MM.1S (cell line): Measurements from ENCODE around the gene SLC35E4.
"Not testable (repeated sequence)": the region's sequence is repeated elsewhere in the genome, so short reads cannot be mapped to it uniquely, and the experiment has no call there.

ENCODE experiments used
- DNase-seq: peaks from one replicate; pipeline ENCODE4 v3.0.0-alpha.2; 2015
- H2AFZ ChIP-seq: fragments of 300-600 bp; sonication (generic); 2 replicates; pipeline ENCODE4 v1.6.0; 2016; ENCODE audit warnings: antibody characterized with exemption, low read length
- H3F3A ChIP-seq: fragments of 300-600 bp; sonication (generic); 2 replicates; pipeline ENCODE4 v1.6.1; 2016; ENCODE audit warnings: mild to moderate bottlenecking, antibody characterized with exemption, low read length, moderate library complexity, mixed read lengths; ENCODE audit not compliant: insufficient read depth
- H3K27ac ChIP-seq: fragments of 300-600 bp; sonication (generic); 2 replicates; pipeline ENCODE4 v1.5.1; 2016; ENCODE audit warnings: mild to moderate bottlenecking, low read length
- H3K27me3 ChIP-seq: fragments of 300-600 bp; sonication (generic); replicated peaks from 2 replicates; pipeline ENCODE4 v1.6.0; 2016; ENCODE audit warnings: low read length; ENCODE audit not compliant: insufficient read depth
- H3K36me3 ChIP-seq: fragments of 300-600 bp; sonication (generic); replicated peaks from 2 replicates; pipeline ENCODE4 v1.6.1; 2016; ENCODE audit warnings: mild to moderate bottlenecking, low read length, mixed read lengths; ENCODE audit not compliant: insufficient read depth
- H3K4me1 ChIP-seq: fragments of 300-600 bp; sonication (generic); 2 replicates; pipeline ENCODE4 v1.6.1; 2016; ENCODE audit warnings: low read length, mixed read lengths
- H3K4me2 ChIP-seq: fragments of 300-600 bp; sonication (generic); 2 replicates; pipeline ENCODE4 v1.6.0; 2016; ENCODE audit warnings: low read depth, low read length
- H3K4me3 ChIP-seq: fragments of 300-600 bp; sonication (generic); 2 replicates; pipeline ENCODE4 v1.5.1; 2016; ENCODE audit warnings: low read length, mixed read lengths
- H3K79me2 ChIP-seq: fragments of 300-600 bp; sonication (generic); 2 replicates; pipeline ENCODE4 v1.6.1; 2016; ENCODE audit warnings: mixed run types, low read length, mixed read lengths
- H3K9ac ChIP-seq: fragments of 300-600 bp; sonication (generic); 2 replicates; pipeline ENCODE4 v1.6.1; 2016; ENCODE audit warnings: low read length, mixed read lengths
- H3K9me2 ChIP-seq: fragments of 300-600 bp; sonication (generic); replicated peaks from 2 replicates; pipeline ENCODE4 v1.6.1; 2016; ENCODE audit warnings: mild to moderate bottlenecking, low read length, mixed read lengths; ENCODE audit not compliant: insufficient read depth
- H3K9me3 ChIP-seq: fragments of 300-600 bp; sonication (generic); replicated peaks from 2 replicates; pipeline ENCODE4 v1.6.1; 2016; ENCODE audit warnings: mild to moderate bottlenecking, low read length, mixed read lengths; ENCODE audit not compliant: insufficient read depth
- H4K20me1 ChIP-seq: fragments of 300-600 bp; sonication (generic); 2 replicates; pipeline ENCODE4 v1.6.1; 2016; ENCODE audit warnings: mild to moderate bottlenecking, low read length, moderate library complexity, mixed read lengths; ENCODE audit not compliant: insufficient read depth
- EZH2 ChIP-seq: fragments of 300-600 bp; sonication (generic); optimal IDR thresholded peaks from 2 replicates; pipeline ENCODE3; 2017; ENCODE audit warnings: low read depth, mild to moderate bottlenecking, antibody characterized with exemption, low read length, mixed read lengths
- EZH2phosphoT487 ChIP-seq: fragments of 300-600 bp; sonication (generic); IDR thresholded peaks from 2 replicates; pipeline ENCODE4 v1.6.1; 2018; ENCODE audit warnings: antibody characterized with exemption, low read length
- TF ChIP-seq, protein P1 (sequence below): fragments of 300-600 bp; sonication (generic); IDR thresholded peaks from 2 replicates; pipeline ENCODE4 v1.5.1; 2016; ENCODE audit warnings: antibody characterized with exemption, low read length, mixed read lengths

SLC35E4 gene

GRCh38 chr22:30614879-30615278, 20.7 kb upstream of the SLC35E4 start:
- no peaks in the 10 kb centered on the region for H3K9me3 ChIP-seq
- no peak overlapping the region for H3K4me3 ChIP-seq
- no peaks in the 10 kb centered on the region for H3K27me3 ChIP-seq
- H3F3A ChIP-seq, result peaks cover 2% of the 10 kb centered on the region; the same call in 1 of the 2 replicates
- peaks cover 6% of the 10 kb centered on the region for H3K4me1 ChIP-seq
- no peak overlapping the region for H2AFZ ChIP-seq
- no peaks in the 10 kb centered on the region for H4K20me1 ChIP-seq
- H3K79me2 ChIP-seq, result peaks cover 8% of the 10 kb centered on the region; the same call in 1 of the 2 replicates
- DNase-seq, result no peak
- H3K36me3 ChIP-seq, result no peaks in the 10 kb centered on the region
- no peaks in the 10 kb centered on the region for H3K9me2 ChIP-seq
- H3K4me2 ChIP-seq, result no peak overlapping the region
- H3K27ac ChIP-seq, result no peak overlapping the region
- TF ChIP-seq, protein P1, sequence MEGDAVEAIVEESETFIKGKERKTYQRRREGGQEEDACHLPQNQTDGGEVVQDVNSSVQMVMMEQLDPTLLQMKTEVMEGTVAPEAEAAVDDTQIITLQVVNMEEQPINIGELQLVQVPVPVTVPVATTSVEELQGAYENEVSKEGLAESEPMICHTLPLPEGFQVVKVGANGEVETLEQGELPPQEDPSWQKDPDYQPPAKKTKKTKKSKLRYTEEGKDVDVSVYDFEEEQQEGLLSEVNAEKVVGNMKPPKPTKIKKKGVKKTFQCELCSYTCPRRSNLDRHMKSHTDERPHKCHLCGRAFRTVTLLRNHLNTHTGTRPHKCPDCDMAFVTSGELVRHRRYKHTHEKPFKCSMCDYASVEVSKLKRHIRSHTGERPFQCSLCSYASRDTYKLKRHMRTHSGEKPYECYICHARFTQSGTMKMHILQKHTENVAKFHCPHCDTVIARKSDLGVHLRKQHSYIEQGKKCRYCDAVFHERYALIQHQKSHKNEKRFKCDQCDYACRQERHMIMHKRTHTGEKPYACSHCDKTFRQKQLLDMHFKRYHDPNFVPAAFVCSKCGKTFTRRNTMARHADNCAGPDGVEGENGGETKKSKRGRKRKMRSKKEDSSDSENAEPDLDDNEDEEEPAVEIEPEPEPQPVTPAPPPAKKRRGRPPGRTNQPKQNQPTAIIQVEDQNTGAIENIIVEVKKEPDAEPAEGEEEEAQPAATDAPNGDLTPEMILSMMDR, result no peak
- TF ChIP-seq EZH2 (no peak), EZH2phosphoT487 (no peak)
- no peak overlapping the region for H3K9ac ChIP-seq

DNA sequence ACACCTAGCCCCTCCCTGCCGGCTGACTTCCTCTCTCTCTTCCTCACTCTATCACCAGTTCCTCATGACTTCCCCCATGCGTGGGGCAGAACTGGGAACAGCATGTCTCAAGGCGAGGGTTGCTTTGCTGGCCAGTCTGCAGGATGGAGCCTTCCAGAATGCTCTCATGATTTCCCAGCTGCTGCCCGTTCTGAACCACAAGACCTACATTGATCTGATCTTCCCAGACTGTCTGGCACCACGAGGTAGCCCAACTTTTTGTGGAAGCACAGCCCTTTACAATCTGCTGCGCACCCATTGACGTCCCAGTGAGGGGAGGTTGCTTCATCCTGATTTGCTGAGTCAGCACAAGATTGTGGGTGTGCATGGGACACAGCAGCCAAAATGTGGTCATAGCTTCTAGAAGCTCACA, 20.0 kb upstream of the SLC35E4 start:
- Histone ChIP-seq H3F3A (no peaks in the 10 kb centered on the region), H3K4me3 (no peak overlapping the region), H4K20me1 (no peaks in the 10 kb centered on the region), H3K9ac (no peak overlapping the region), H3K36me3 (no peaks in the 10 kb centered on the region), H3K9me2 (no peaks in the 10 kb centered on the region), H3K79me2 (0 out of 2 replicates have a peak, but pooled peaks cover 1% of the 10 kb centered on the region), H3K27ac (no peak overlapping the region), H3K9me3 (no peaks in the 10 kb centered on the region), H2AFZ (no peak overlapping the region), H3K27me3 (no peaks in the 10 kb centered on the region), H3K4me1 (no peaks in the 10 kb centered on the region; the same call in 1 of the 2 replicates), H3K4me2 (no peak overlapping the region)
- TF ChIP-seq EZH2phosphoT487 (no peak), EZH2 (no peak)
- TF ChIP-seq, protein P1, result no peak
- DNase-seq, result no peak

DNA sequence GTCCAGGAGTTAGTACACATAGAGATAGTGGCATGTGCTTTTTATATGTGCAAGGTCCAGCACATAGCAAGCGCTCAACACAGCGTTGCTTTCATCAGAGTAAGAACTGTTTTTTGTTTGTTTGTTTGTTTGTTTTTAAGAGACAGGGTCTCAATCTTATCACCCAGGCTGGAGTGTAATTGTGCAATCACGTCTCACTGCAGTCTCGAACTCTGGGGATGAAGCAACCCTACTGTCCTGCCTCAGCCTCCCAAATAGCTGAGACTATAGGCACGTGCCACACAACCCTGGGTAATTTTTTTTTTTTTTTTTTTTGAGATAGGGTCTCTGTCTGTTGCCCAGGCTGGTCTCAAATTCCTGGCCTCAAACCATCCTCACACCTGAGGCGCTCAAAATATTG, 17.8 kb upstream of the SLC35E4 start:
- Histone ChIP-seq H3F3A (no peaks in the 10 kb centered on the region), H3K4me2 (no peak overlapping the region)
- TF ChIP-seq, protein P1, result no peak
- no peak for TF ChIP-seq EZH2
- TF ChIP-seq EZH2phosphoT487, result no peak

GRCh38 chr22:30619909-30620308, 15.7 kb upstream of the SLC35E4 start:
- H3K4me3 ChIP-seq, H3K9me2 ChIP-seq, H3K27me3 ChIP-seq, H3K4me1 ChIP-seq, DNase-seq, H4K20me1 ChIP-seq, H3K79me2 ChIP-seq, H3K27ac ChIP-seq, H2AFZ ChIP-seq, H3F3A ChIP-seq, H3K9me3 ChIP-seq, H3K4me2 ChIP-seq, H3K36me3 ChIP-seq, H3K9ac ChIP-seq: not testable (repeated sequence)

More for the DNA sequence above, 17.8 kb upstream of the SLC35E4 start:
- no peak for DNase-seq
- H2AFZ ChIP-seq, result no peak overlapping the region
- H4K20me1 ChIP-seq, result no peaks in the 10 kb centered on the region
- no peaks in the 10 kb centered on the region for H3K27me3 ChIP-seq
- H3K9me3 ChIP-seq, result no peaks in the 10 kb centered on the region
- H3K9ac ChIP-seq, result no peak overlapping the region
- H3K79me2 ChIP-seq, result no peaks in the 10 kb centered on the region
- no peaks in the 10 kb centered on the region for H3K9me2 ChIP-seq
- H3K4me3 ChIP-seq, result no peak overlapping the region
- no peak overlapping the region for H3K27ac ChIP-seq
- no peaks in the 10 kb centered on the region for H3K36me3 ChIP-seq
- no peaks in the 10 kb centered on the region for H3K4me1 ChIP-seq
